22Rv1 (cell line): ENCODE data around the gene LIMA1.

Experiments
- CTCF ChIP-seq: fragments of 450-650 bp; IDR thresholded peaks from 2 replicates; pipeline ENCODE4 v1.5.1; 2017; ENCODE audit warnings: mild to moderate bottlenecking
- ZFX ChIP-seq: fragments of 450-650 bp; IDR thresholded peaks from 2 replicates; pipeline ENCODE4 v1.6.1; 2017; ENCODE audit warnings: antibody characterized with exemption, borderline replicate concordance

- TF ChIP-seq CTCF (no peak), ZFX (no peak)
These were observed 31.6 kb downstream of the LIMA1 start for GRCh38 chr12:50251619-50252252.
